GM10248 (cell line): ENCODE data around the gene TXNRD1.
"Not testable (repeated sequence)": the region's sequence is repeated elsewhere in the genome, so short reads cannot be mapped to it uniquely, and the experiment has no call there.

Experiments used
- CTCF ChIA-PET: fragments of 300-600 bp; sonication (Branson Sonifier 250); formaldehyde crosslinking; extraction: SDS; loops from one replicate; lab custom pipeline; 2021; ENCODE audit warnings: antibody characterized with exemption; lab: Yijun Ruan, JAX
- POLR2A ChIA-PET: fragments of 350-650 bp; sonication (Branson Sonifier 250); formaldehyde crosslinking; extraction: SDS; loops from one replicate; lab custom pipeline; 2020; ENCODE audit warnings: antibody characterized with exemption; lab: Yijun Ruan, JAX
- DNase-seq: peaks from one replicate; pipeline ENCODE4 v3.0.0; 2012; ENCODE audit errors: extremely low spot score
- CTCF ChIP-seq: IDR thresholded peaks from 2 replicates; pipeline ENCODE4 v1.5.1; 2012; ENCODE audit warnings: mild to moderate bottlenecking, low read depth; ENCODE audit errors: extremely low read depth, missing control alignments, control extremely low read depth

The TXNRD1 gene

DNA sequence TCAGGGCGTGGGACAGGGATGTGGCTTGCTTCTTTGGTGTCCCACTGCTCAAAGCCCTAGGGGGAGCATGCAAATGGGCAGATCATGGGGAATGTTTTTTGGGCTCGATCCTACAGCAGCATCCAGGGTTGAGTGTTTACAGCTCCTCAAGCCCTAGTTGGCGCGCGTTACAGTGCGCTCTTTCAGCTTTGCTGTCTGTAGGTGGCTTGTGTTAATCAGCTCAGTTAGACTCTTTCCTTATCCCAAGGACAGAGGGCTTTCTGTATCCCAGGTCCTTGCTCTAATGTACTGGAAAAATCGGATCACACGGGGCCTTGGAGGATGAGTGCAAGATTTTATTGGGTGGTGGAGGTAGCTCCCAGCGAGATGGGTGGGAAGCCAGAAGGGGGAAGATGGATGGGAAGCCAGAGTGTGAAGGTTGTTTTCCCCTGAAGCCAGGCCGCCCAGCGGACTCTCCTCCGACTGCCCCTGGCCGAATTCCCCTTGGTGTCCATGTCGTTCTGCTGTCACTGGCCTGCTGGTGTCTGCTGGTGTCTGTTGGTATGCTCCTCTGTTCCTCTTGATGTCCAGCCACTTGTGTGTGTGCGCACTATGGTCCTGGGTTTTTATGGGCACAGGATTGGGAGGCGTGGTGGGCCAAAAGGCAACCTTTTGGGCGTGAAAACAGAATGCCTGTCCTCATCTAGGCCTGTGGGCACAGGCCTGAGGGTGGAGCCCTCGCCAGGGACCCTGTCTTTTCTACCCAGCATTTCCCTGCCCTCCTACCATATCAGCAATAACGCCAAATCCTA lies 10.7 kb upstream of the TXNRD1 start:
- DNase-seq: no peak
- ChIA-PET CTCF (interaction anchor here (1.1 to 1.9 kb wide), 3 partner anchors 11 to 154 kb away, joined by 3 to 9 read pairs (median 3); no protein-coding TSS in a partner anchor), POLR2A (interaction anchor here (0.5 kb wide), 1 partner anchor 116 kb away, joined by 4 read pairs; no protein-coding TSS in a partner anchor)
- no peak for TF ChIP-seq CTCF

DNA sequence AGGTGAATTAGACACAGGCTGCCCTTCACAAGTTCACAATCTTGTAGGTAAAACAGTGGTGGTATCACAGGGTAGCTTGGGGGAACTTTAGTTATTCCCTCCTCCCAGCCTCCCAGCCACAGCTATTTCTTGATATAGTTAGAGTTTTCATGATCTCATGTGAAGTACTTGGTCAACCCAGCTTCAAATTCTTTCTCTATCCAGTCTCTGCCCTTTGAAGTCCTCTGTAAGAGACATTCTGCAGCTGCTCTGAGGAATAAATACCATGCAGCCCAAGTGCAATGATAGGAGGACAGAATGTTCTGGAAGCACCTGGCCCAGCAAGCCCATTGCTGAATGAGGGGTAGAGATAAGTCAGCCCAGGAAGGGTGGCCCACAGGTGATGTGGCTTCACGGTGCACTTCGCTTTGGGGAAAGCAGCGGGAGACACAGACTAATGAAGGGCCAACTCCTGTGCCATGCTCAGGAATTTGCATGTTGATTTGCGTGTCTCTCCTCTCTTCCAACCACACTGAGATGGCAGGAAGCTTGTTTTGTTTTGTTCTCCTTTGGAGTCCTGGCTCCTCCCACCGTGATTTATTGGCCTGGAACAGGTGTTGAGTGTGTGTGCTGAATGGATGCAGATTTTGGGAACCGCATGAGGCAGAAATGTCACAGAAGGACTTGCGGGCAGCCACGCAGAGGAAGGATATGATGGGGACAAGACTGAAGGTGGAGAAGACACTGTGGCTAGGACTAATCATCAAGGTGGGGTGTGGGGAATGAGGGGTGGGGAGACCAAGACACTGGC lies 8.0 kb upstream of the TXNRD1 start:
- ChIA-PET POLR2A (no interaction called here), CTCF (no interaction called here)
- no peak for DNase-seq
- TF ChIP-seq CTCF: no peak

- POLR2A ChIA-PET: no interaction called here
- DNase-seq: no peak
- CTCF ChIA-PET: interaction anchor here (0.9 kb wide), 1 partner anchor 10 kb away, joined by 4 read pairs; no protein-coding TSS in a partner anchor
- TF ChIP-seq CTCF: no peak
Measured at GRCh38 chr12:104212516-104212915, 3.1 kb upstream of the TXNRD1 start.

DNA sequence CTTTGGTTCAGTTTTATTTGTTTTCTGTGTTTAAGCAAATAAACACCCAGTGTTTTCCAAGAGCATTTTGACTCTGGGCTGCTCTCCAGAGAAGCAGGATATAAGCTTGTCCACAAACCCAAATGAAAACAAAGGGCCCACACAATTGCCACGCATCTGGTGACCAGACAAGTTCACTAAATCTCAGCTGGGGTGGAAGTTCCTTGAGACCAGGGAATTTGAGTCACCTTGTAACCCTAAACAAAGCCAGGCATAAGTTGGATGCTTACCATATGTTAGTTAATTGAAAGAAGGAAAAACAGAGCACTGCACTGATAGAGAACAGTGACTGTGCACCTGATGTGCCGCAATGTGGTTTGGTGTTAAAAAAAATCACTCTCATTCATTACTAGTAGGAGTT lies 1.6 kb upstream of the TXNRD1 start:
- CTCF ChIA-PET: interaction anchor here (1.0 to 1.1 kb wide), 2 partner anchors 8 to 14 kb away, joined by 3 read pairs; no protein-coding TSS in a partner anchor
- TF ChIP-seq CTCF: no peak
- DNase-seq: no peak
- POLR2A ChIA-PET: no interaction called here

DNA sequence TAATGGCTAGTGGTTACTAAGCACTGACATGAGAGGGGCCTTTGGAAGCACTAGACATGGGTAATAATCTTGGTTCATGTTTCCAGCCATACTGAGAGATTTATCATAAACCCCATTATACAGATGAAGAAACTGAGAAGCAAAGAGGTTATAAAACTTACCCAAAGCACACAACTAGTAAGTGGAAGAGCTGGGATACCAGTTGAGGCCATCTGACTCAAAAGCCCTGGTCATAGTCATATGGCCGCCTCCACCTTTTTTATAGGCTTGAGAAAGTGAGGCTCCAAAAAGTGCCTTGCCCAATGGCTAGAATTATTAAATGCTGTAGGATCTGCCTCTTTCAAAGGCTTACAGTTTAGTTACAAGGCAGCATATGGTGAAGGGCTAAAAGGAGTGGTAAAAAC lies 944 bp downstream of the TXNRD1 start:
- ChIA-PET CTCF (interaction anchor here (1.0 to 2.4 kb wide), 6 partner anchors 9 to 142 kb away, joined by 3 to 7 read pairs (median 4); no protein-coding TSS in a partner anchor), POLR2A (no interaction called here)
- no peak for TF ChIP-seq CTCF
- DNase-seq: no peak

GRCh38 chr12:104218506-104218905 lies 2.9 kb downstream of the TXNRD1 start:
- CTCF ChIA-PET: interaction anchor here (0.9 kb wide), 1 partner anchor 140 kb away, joined by 4 read pairs; no protein-coding TSS in a partner anchor
- DNase-seq, POLR2A ChIA-PET: not testable (repeated sequence)
